GM18507 (cell line): ENCODE measurements around the gene RBM45.
"Not testable (repeated sequence)": the region's sequence is repeated elsewhere in the genome, so short reads cannot be mapped to it uniquely, and the experiment has no call there.

Experiments used
- DNase-seq: peaks from one replicate; pipeline ENCODE4 v3.0.0; 2011; ENCODE audit warnings: low read depth; ENCODE audit not compliant: insufficient read length; ENCODE audit errors: extremely low spot score
- FAIRE-seq: peaks from 2 replicates; lab custom pipeline; 2011; peaks lifted over from hg19 to GRCh38; lab: Jason Lieb, UNC

RBM45 gene

GRCh38 chr2:178112202-178113152, at the start of gene RBM45:
TSS of gene RBM45 (plus strand) at chr2:178112437. CDS start at chr2:178112547, 110 bp downstream.
- peak; percentile 92 for FAIRE-seq

GRCh38 chr2:178066324-178066723, 45.9 kb upstream of the RBM45 start:
- DNase-seq = no peak
- no peak for FAIRE-seq

More at GRCh38 chr2:178112202-178113152, at the start of gene RBM45:
- DNase-seq = peak; percentile 80

GRCh38 chr2:178066890-178067669, 45.2 kb upstream of the RBM45 start:
- FAIRE-seq (no peak), DNase-seq (no peak)

GRCh38 chr2:178068823-178069454, 43.3 kb upstream of the RBM45 start:
- FAIRE-seq (no peak), DNase-seq (no peak)

GRCh38 chr2:178069551-178069950, 42.7 kb upstream of the RBM45 start:
- FAIRE-seq (no peak), DNase-seq (no peak)

GRCh38 chr2:178070824-178071223, 41.4 kb upstream of the RBM45 start:
- FAIRE-seq (no peak), DNase-seq (no peak)

- no peak for FAIRE-seq
Measured at GRCh38 chr2:178072000-178072382, 40.2 kb upstream of the RBM45 start.

GRCh38 chr2:178072383-178073301, 39.6 kb upstream of the RBM45 start, which contains the start of gene PDE11A:
TSS of gene PDE11A (minus strand) at chr2:178072777. CDS start at chr2:178072437, 340 bp downstream.
- no peak for DNase-seq
- no peak for FAIRE-seq

More at GRCh38 chr2:178072000-178072382, 40.2 kb upstream of the RBM45 start:
- DNase-seq = no peak

- FAIRE-seq = no peak
- no peak for DNase-seq
Measured at GRCh38 chr2:178074123-178075005, 37.9 kb upstream of the RBM45 start.

GRCh38 chr2:178075006-178075326, 37.3 kb upstream of the RBM45 start:
- FAIRE-seq (no peak), DNase-seq (no peak)

- no peak for DNase-seq
- no peak for FAIRE-seq
Measured at GRCh38 chr2:178076130-178076529, 36.1 kb upstream of the RBM45 start.

- FAIRE-seq, DNase-seq: not testable (repeated sequence)
Measured at GRCh38 chr2:178079279-178079678, 33.0 kb upstream of the RBM45 start.

GRCh38 chr2:178082408-178083045, 29.7 kb upstream of the RBM45 start:
- DNase-seq (no peak), FAIRE-seq (no peak)

GRCh38 chr2:178084273-178084672, 28.0 kb upstream of the RBM45 start:
- DNase-seq (no peak), FAIRE-seq (peak; percentile 24)

GRCh38 chr2:178088774-178089270, 23.4 kb upstream of the RBM45 start:
- FAIRE-seq (no peak), DNase-seq (no peak)

- DNase-seq (no peak), FAIRE-seq (no peak)
Measured at GRCh38 chr2:178093471-178093870, 18.8 kb upstream of the RBM45 start.

GRCh38 chr2:178101321-178102079, 10.7 kb upstream of the RBM45 start:
- DNase-seq = no peak

More at GRCh38 chr2:178101321-178102079, 10.7 kb upstream of the RBM45 start:
- FAIRE-seq = no peak
